BE2C (cell line): ENCODE data around the gene MAPK10.

Experiments
- DNase-seq: peaks from one replicate; pipeline ENCODE4 v3.0.0-alpha.2; 2020
- H3K27me3 ChIP-seq: fragments of 250-450 bp; sonication (Bioruptor Pico); 2 replicates; pipeline ENCODE4 v1.5.1; 2020; ENCODE audit warnings: mild to moderate bottlenecking
- H3K36me3 ChIP-seq: fragments of 250-450 bp; sonication (Bioruptor Pico); 2 replicates; pipeline ENCODE4 v1.5.1; 2020; ENCODE audit warnings: mild to moderate bottlenecking
- H3K4me1 ChIP-seq: fragments of 250-450 bp; sonication (Bioruptor Pico); 2 replicates; pipeline ENCODE4 v1.5.1; 2020
- H3K4me3 ChIP-seq: 2 replicates; pipeline ENCODE4 v1.5.1; 2011; ENCODE audit warnings: low read depth, low read length
- H3K9me3 ChIP-seq: fragments of 250-450 bp; sonication (Bioruptor Pico); 2 replicates; pipeline ENCODE4 v1.5.1; 2020
- CTCF ChIP-seq: IDR thresholded peaks from 2 replicates; pipeline ENCODE4 v1.5.1; 2012; ENCODE audit warnings: mild to moderate bottlenecking, low read depth, low read length

MAPK10 gene

GRCh38 chr4:86013621-86014020 is 346.2 kb downstream of the MAPK10 start:
- no peak for DNase-seq
- TF ChIP-seq CTCF: no peak
- H3K4me3 ChIP-seq: no peak overlapping the region
- peaks cover 8% of the 10 kb centered on the region for H3K4me1 ChIP-seq
- H3K9me3 ChIP-seq: no peaks in the 10 kb centered on the region
- no peaks in the 10 kb centered on the region for H3K27me3 ChIP-seq
- H3K36me3 ChIP-seq: no peaks in the 10 kb centered on the region

GRCh38 chr4:86011117-86011516 is 348.7 kb downstream of the MAPK10 start:
- no peak for DNase-seq
- Histone ChIP-seq H3K27me3 (no peaks in the 10 kb centered on the region), H3K4me1 (peaks cover 2% of the 10 kb centered on the region), H3K36me3 (no peaks in the 10 kb centered on the region), H3K4me3 (no peak overlapping the region), H3K9me3 (no peaks in the 10 kb centered on the region)
- no peak for TF ChIP-seq CTCF

- no peaks in the 10 kb centered on the region for H3K4me1 ChIP-seq
- no peak for DNase-seq
- H3K4me3 ChIP-seq: no peak overlapping the region
- no peaks in the 10 kb centered on the region for H3K9me3 ChIP-seq
- TF ChIP-seq CTCF: no peak
- no peaks in the 10 kb centered on the region for H3K36me3 ChIP-seq
- no peaks in the 10 kb centered on the region for H3K27me3 ChIP-seq
Measured at GRCh38 chr4:86007042-86007441, 352.8 kb downstream of the MAPK10 start.

- Histone ChIP-seq H3K4me1 (no peaks in the 10 kb centered on the region), H3K27me3 (no peaks in the 10 kb centered on the region), H3K9me3 (no peaks in the 10 kb centered on the region), H3K4me3 (no peak overlapping the region), H3K36me3 (no peaks in the 10 kb centered on the region)
- DNase-seq: no peak
- TF ChIP-seq CTCF: no peak
Measured at GRCh38 chr4:86006057-86006456, 353.8 kb downstream of the MAPK10 start.

- TF ChIP-seq CTCF: no peak
Measured at GRCh38 chr4:86004030-86004429, 355.8 kb downstream of the MAPK10 start.

GRCh38 chr4:86001591-86001990 is 358.3 kb downstream of the MAPK10 start:
- no peak overlapping the region for H3K4me3 ChIP-seq
- DNase-seq: no peak
- TF ChIP-seq CTCF: no peak
- no peaks in the 10 kb centered on the region for H3K36me3 ChIP-seq
- H3K9me3 ChIP-seq: no peaks in the 10 kb centered on the region
- H3K4me1 ChIP-seq: peaks cover 4% of the 10 kb centered on the region; the same call in 1 of the 2 replicates
- no peaks in the 10 kb centered on the region for H3K27me3 ChIP-seq

More at GRCh38 chr4:86004030-86004429, 355.8 kb downstream of the MAPK10 start:
- Histone ChIP-seq H3K9me3 (no peaks in the 10 kb centered on the region), H3K4me1 (peaks cover 4% of the 10 kb centered on the region; the same call in 1 of the 2 replicates), H3K27me3 (no peaks in the 10 kb centered on the region), H3K36me3 (no peaks in the 10 kb centered on the region), H3K4me3 (no peak overlapping the region)
- DNase-seq: no peak
